Kidney capillary endothelial cell (primary cell): Measurements from ENCODE around the gene CCDC9B.

ENCODE experiments used
- DNase-seq: peaks from one replicate; pipeline ENCODE4 v3.0.0-alpha.2; 2018; ENCODE audit warnings: low spot score

CCDC9B gene

GRCh38 chr15:40329804-40330203 is 10.9 kb downstream of the CCDC9B start:
- DNase-seq = no peak

- no peak for DNase-seq
Measured at GRCh38 chr15:40328751-40329150, 12.0 kb downstream of the CCDC9B start.

- no peak for DNase-seq
Measured at GRCh38 chr15:40328176-40328575, 12.6 kb downstream of the CCDC9B start.

GRCh38 chr15:40327457-40327856 is 13.3 kb downstream of the CCDC9B start:
- DNase-seq = no peak

- no peak for DNase-seq
Measured at GRCh38 chr15:40325700-40326099, 15.0 kb downstream of the CCDC9B start.

- no peak for DNase-seq
Measured at GRCh38 chr15:40325188-40325587, 15.6 kb downstream of the CCDC9B start.

- no peak for DNase-seq
Measured at GRCh38 chr15:40323953-40324937, 16.5 kb downstream of the CCDC9B start.

- peak; percentile 90 for DNase-seq
Measured at GRCh38 chr15:40323239-40323952, 17.3 kb downstream of the CCDC9B start, which contains the start of gene INAFM2. INAFM2 (plus strand) TSS chr15:40323692; CDS start chr15:40324056, 364 bp downstream.

GRCh38 chr15:40322531-40323238 is 18.1 kb downstream of the CCDC9B start:
- no peak for DNase-seq

- DNase-seq = no peak
Measured at GRCh38 chr15:40320931-40321371, 19.8 kb downstream of the CCDC9B start.

GRCh38 chr15:40320409-40320808 is 20.3 kb downstream of the CCDC9B start:
- no peak for DNase-seq

GRCh38 chr15:40317580-40317979 is 23.2 kb downstream of the CCDC9B start:
- no peak for DNase-seq

GRCh38 chr15:40316931-40317330 is 23.8 kb downstream of the CCDC9B start:
- DNase-seq = no peak

- DNase-seq = peak; percentile 83
Measured at GRCh38 chr15:40314723-40315276, 25.9 kb downstream of the CCDC9B start.

- no peak for DNase-seq
Measured at GRCh38 chr15:40313531-40314398, 27.0 kb downstream of the CCDC9B start.

GRCh38 chr15:40312370-40313158 is 28.2 kb downstream of the CCDC9B start:
- DNase-seq = no peak

- DNase-seq = no peak
Measured at GRCh38 chr15:40310993-40311392, 29.7 kb downstream of the CCDC9B start.

- peak; percentile 65 for DNase-seq
Measured at GRCh38 chr15:40310001-40310959, 30.5 kb downstream of the CCDC9B start.

GRCh38 chr15:40309344-40309862 is 31.3 kb downstream of the CCDC9B start:
- no peak for DNase-seq
